NCI-H526 treated with DMSO at 0.1 percent for 48 hours (cell line): Measurements from ENCODE around the gene TRIM37.
"Not testable (repeated sequence)": the region's sequence is repeated elsewhere in the genome, so short reads cannot be mapped to it uniquely, and the experiment has no call there.

Experiments used
- DNase-seq: peaks from one replicate; lab custom pipeline; 2025; lab: John Stamatoyannopoulos, UW

TRIM37 gene

DNA sequence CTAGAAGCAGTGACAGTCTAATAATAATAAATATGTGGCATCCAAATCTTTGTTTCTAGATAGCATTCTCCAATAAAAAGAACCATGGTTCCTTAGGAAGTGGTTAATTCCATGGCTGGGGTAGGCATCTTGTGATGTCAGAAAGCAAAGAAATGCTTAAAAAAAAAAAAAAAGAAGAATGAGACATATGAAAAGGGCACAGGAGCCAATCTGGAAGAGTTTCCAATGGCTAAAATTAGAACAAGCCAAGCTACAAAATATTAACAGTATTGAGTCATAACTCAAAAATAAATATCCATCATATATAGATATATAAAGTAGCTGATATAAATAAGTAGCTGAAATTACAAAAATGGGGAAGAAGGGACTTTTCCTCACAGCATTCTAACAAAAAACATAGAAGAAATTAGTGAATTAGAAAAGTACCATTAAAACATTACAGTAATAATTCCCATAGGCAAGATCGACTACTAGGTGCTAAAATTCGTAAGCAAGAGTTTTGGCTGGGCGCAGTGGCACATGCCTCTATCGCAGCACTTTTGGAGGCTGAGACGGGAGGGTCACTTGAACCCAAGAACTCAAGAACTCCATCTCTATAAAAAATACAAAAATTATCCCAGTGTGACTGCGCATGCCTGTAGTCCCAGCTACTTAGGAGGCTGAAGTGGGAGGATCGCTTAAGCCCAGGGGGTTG lies 111.3 kb downstream of the TRIM37 start:
- DNase-seq = no peak

DNA sequence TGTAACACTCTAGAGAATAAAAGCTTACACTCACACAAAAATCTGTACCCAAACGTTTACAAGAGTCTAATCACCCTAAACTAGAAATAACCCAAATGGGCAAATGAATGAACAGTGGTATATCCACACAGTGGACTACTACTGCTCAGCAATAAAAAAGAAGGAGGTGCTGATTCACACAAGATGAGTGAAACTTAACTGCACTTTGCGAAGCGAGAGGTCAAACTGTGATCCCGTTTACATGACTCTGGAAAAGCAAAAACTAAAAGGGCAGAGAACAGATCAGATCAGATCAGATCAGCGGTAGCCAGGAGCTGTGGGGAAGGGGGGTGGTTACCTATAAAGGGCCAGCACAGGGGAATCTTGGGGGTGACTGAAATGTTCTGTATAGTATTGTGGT lies 113.4 kb downstream of the TRIM37 start:
- DNase-seq = no peak

- DNase-seq = no peak
Measured at GRCh38 chr17:58991718-58992331, 114.9 kb downstream of the TRIM37 start.

GRCh38 chr17:58989629-58990028 lies 117.1 kb downstream of the TRIM37 start:
- DNase-seq = no peak

DNA sequence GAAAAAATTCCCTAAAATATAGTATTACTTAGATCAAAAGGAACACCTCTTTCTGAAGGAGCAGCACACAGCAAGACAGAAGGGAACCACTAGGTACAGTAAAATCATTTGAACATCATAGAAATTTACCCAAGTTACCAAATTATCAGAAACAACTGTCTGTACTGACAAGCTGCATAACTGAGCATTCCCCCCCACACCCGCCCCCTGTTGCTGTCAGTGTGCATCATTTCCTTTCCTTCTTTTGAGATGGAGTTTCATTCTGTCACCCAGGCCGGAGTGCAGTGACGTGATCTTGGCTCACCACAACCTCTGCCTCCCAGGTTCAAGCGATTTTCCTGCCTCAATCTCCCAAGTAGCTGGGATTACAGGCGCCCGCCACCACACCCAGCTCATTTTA lies 120.7 kb downstream of the TRIM37 start:
- DNase-seq = no peak

DNA sequence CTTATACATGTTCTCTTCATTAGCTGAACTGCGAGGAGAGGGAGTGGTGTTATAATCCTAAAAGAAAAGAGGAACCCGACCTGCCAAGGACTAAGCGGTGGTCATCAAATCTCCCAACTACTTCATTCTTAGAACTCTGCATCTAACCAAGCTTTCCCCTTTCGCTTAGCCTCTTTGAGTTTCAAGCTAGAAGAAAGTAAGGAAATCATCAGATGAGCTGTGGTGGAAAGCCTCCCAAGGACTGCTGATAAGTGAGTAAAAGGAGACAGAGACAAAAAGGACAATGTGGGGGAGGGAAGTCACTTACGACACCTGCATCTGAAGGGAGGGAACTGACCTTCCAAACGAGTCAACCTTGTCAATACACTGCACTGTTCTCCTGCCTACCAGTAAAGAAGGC lies 121.3 kb downstream of the TRIM37 start:
- no peak for DNase-seq

DNA sequence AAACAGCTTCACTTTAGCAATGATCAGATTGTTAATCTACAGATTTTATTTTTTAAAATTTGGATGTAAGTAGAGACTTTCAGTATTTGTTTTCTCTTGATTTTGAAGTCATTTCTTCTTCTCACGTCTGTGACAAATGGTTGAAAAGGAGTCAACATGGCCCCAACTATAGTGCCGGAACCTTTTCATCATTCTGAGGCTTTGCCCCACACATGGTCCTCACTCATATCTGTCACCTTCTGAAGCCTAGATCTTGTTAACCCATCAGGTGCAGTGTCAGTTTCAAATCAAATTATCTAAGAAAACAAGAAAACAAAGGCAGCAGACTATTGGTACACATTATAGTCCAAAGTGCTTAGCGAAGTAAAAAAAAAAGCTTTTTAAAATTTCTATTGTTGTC lies 124.1 kb downstream of the TRIM37 start:
- DNase-seq = no peak

DNA sequence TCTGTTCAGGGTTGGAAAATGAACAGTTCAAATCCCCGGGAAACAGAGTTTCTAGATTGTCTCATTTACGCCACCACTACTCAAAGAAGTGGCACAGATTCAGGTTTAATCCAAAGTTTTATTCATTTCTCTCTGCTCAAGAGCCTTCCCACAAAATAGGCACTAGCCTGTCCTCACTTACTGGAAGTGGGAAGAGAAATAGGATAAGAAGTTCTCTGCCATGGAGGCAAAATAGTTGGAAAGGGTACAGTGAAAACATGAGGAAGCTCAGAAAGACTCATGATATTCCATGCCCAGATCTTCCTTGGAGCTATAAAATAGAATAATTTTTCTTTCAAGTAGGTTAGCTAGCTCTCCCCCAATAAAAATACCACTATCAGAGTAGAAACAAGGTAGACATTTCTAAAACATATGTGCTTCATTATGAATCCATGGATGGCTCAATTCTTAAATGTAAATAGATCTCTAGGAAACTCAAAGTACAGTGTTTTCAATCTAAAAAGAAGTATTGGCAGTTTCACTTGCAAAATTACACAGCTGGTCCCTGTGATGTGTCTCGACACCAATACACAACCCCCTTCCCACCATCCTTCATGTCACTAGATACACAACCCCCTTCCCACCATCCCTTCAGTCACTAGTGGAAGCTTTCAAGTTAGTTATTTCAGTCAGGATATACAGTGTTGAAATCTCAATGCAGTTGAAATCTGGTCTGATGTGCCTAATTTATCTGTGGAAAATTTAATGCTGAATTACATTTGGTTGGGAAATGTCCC lies 125.8 kb downstream of the TRIM37 start:
- no peak for DNase-seq

- DNase-seq = no peak
Measured at GRCh38 chr17:58976541-58976940, 130.1 kb downstream of the TRIM37 start.

- DNase-seq = no peak
Measured at GRCh38 chr17:58974354-58974753, 132.3 kb downstream of the TRIM37 start.

GRCh38 chr17:58970609-58971450 lies 135.8 kb downstream of the TRIM37 start:
- DNase-seq = no peak

- no peak for DNase-seq
Measured at GRCh38 chr17:58969612-58970011, 137.1 kb downstream of the TRIM37 start.

GRCh38 chr17:58969156-58969555 lies 137.5 kb downstream of the TRIM37 start:
- DNase-seq = no peak

- no peak for DNase-seq
Measured at GRCh38 chr17:58968426-58969061, 138.1 kb downstream of the TRIM37 start.

- no peak for DNase-seq
Measured at GRCh38 chr17:58966208-58966607, 140.5 kb downstream of the TRIM37 start.

GRCh38 chr17:58965221-58965620 lies 141.5 kb downstream of the TRIM37 start:
- DNase-seq = no peak

- no peak for DNase-seq
Measured at GRCh38 chr17:58960068-58960467, 146.6 kb downstream of the TRIM37 start.

DNA sequence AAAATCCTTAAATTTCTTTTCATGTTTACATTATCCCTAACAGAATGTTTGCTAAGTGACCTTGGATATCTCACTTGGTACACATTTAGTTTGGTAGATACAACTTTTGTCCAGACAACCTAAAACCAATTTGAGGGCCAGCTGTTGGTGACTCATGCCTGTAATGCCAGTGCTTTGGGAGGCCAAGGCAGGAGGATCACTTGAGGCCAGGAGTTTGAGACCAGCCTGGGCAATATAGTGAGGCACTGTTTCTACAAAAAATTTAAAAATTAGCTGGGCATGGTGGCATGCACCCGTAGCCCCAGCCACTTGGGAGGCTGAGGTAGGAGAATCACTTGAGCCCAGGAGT lies 149.0 kb downstream of the TRIM37 start:
- DNase-seq = not testable (repeated sequence)

- DNase-seq = no peak
Measured at GRCh38 chr17:58956997-58957724, 149.5 kb downstream of the TRIM37 start.

DNA sequence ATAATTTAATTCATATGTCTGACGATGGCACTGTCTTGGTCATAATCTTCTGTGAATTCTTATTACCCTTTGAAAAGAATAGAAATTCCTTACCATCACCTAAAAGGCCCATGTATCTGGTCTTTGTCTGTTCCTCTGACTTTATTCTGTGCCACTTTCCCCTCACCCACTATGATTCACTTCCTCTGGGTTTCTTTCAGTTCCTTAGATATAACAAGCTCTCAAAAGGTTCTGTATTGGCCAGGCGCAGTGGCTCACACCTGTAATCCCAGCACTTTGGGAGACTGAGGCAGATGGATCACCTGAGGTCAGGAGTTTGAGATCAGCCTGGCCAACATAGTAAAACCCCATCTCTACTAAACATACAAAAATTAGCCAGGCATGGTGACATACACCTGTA lies 152.3 kb downstream of the TRIM37 start:
- not testable (repeated sequence) for DNase-seq

DNA sequence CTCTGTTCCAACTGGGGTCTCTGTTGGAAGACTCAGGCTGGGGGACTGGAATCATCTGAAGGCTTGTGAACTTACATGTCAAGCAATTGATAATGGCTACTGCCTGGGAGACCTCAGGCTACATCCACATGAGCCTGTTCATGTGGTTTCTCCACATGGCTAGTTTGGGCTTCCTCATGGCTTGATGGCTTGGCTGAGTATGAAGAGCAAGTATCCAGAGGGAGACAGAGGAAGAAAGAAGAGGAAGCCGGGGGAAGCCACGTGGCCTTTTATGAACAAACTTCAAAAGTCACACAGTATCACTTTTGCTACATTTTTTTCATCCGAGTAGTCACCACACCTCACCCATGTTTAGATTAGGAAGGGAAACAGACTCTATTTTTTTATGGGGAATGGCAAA lies 158.9 kb downstream of the TRIM37 start:
- no peak for DNase-seq
